ENCODE measurements around the gene CACNA2D3. TPM values are rescaled to one million over a fixed set of nuclear protein-coding genes. Genes with fewer than 3 reads are reported as not detected.

The CACNA2D3 gene
- total RNA-seq, 4 donors from 2014 or later = 0.27 to 1.5 (median 0.79) TPM

DNA sequence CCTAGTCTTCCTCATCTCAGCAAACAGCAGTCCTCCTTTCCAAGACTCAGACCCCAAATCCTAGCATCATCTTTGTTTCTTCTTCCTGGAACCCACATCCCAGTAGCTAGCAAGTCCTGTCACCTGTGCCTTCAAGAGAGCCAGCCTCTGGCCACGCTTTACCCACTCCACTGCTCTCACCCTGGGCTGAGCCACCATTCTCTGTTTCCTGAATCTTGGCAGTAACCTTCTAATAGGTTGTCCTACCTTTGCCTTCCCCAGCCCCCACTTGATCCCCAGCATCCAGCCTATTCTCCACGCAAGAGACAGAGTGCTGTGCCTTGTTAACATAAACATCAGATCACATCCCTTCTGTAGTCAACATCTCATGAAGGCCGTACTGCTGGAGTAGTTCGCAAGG lies 482.1 kb downstream of the CACNA2D3 start:
- no peak overlapping the region for H3K4me3 ChIP-seq (ENCODE audit: low read depth, poor library complexity, severe bottlenecking)
- intact Hi-C loops (cut with DNase I; ENCODE audit: low total_unique reads) = no loop called here
- no peak for DNase-seq (ENCODE audit: low spot score in 2 of 2)
- WGBS, 2 donors = 92 to 95% methylated on average over 4 of the region's 4 CpGs
- TF ChIP-seq, protein P1, sequence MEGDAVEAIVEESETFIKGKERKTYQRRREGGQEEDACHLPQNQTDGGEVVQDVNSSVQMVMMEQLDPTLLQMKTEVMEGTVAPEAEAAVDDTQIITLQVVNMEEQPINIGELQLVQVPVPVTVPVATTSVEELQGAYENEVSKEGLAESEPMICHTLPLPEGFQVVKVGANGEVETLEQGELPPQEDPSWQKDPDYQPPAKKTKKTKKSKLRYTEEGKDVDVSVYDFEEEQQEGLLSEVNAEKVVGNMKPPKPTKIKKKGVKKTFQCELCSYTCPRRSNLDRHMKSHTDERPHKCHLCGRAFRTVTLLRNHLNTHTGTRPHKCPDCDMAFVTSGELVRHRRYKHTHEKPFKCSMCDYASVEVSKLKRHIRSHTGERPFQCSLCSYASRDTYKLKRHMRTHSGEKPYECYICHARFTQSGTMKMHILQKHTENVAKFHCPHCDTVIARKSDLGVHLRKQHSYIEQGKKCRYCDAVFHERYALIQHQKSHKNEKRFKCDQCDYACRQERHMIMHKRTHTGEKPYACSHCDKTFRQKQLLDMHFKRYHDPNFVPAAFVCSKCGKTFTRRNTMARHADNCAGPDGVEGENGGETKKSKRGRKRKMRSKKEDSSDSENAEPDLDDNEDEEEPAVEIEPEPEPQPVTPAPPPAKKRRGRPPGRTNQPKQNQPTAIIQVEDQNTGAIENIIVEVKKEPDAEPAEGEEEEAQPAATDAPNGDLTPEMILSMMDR (IDR thresholded peaks at IDR 0.05) = no peak
- TF ChIP-seq POLR2A (IDR thresholded peaks at IDR 0.05) = no peak

DNA sequence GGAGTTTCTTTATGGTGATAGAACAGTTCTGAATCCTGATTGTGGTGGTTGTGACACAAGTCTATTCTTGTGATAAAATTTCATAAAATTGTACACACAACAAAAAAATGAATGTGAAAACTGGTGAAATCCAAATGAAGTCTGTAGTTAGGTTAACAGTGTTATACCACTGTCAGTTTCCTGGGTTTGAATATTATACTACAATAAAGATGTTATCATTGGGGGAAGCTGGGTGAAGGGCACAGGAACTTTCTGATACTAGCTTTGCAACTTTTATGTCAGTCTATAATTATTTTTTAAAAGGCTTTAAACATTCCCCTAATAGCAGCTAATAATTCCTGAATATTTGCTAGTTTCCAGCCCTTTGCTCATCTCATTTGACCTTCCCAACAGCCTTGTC lies 485.7 kb downstream of the CACNA2D3 start:
- no peak overlapping the region for H3K4me3 ChIP-seq (ENCODE audit: low read depth, poor library complexity, severe bottlenecking)
- no peak for TF ChIP-seq POLR2A (IDR thresholded peaks at IDR 0.05)
- TF ChIP-seq, protein P1 (IDR thresholded peaks at IDR 0.05) = no peak
- intact Hi-C loops (cut with DNase I; ENCODE audit: low total_unique reads) = no loop called here
- no peak for DNase-seq (ENCODE audit: low spot score in 2 of 2)

DNA sequence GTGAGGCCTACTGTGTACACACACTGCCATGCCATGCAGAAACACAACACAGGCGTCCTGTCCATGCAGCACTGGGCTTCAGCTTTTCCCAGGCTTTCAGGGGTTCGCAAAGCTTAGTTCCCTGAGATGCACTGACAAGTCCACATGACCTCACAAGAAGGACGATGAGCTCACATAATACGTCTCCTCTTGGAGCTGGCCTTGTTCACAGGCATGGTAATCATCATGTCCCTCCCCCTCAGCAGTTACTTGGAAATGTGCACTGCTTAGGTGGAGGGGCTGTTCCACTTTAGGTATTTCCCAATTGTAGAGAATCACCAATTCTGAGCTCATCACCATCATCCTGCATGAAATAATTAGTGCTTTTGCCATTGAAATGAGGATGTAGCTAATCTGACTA lies 496.7 kb downstream of the CACNA2D3 start:
- WGBS, 2 donors = 83 to 88% methylated on average over 4 of the region's 4 CpGs
- intact Hi-C loops (cut with DNase I; ENCODE audit: low total_unique reads) = no loop called here

DNA sequence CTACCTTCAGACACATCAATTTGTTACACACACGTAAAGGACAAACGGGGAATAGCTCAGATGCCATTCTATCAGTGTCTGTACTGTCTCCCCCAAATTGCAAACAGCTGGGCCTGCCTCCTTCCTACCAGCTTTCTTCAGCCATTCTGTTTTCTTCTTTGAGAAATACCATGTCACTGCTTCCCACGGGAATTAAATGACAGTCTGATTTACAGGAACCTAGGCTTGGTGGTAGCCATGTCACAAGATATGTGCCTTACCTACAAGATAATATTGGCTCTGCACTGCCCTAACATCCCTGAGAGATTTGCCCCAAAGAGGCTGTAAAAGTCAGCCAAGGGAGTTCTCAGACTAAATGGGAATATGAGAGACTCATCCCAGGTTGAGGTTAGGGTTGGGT lies 497.2 kb downstream of the CACNA2D3 start:
- H3K4me3 ChIP-seq (ENCODE audit: low read depth, poor library complexity, severe bottlenecking) = no peak overlapping the region
- no peak for DNase-seq (ENCODE audit: low spot score in 2 of 2)
- intact Hi-C loops (cut with DNase I; ENCODE audit: low total_unique reads) = no loop called here
- WGBS, 2 donors = 62 to 81% methylated on average over 3 of the region's 3 CpGs
- TF ChIP-seq, protein P1 (IDR thresholded peaks at IDR 0.05) = no peak
- TF ChIP-seq POLR2A (IDR thresholded peaks at IDR 0.05) = no peak

More for the DNA sequence above, 496.7 kb downstream of the CACNA2D3 start:
- TF ChIP-seq POLR2A (IDR thresholded peaks at IDR 0.05) = no peak
- TF ChIP-seq, protein P1 (IDR thresholded peaks at IDR 0.05) = no peak
- no peak overlapping the region for H3K4me3 ChIP-seq (ENCODE audit: low read depth, poor library complexity, severe bottlenecking)
- DNase-seq (ENCODE audit: low spot score in 2 of 2) = no peak

- DNase-seq (ENCODE audit: low spot score in 2 of 2) = peak in 1 of 2 donors; percentile 36
- no peak overlapping the region for H3K4me3 ChIP-seq (ENCODE audit: low read depth, poor library complexity, severe bottlenecking)
- TF ChIP-seq POLR2A (IDR thresholded peaks at IDR 0.05) = no peak
- TF ChIP-seq, protein P1 (IDR thresholded peaks at IDR 0.05) = no peak
- WGBS, 2 donors = 63 to 69% methylated on average over 8 of the region's 8 CpGs
- intact Hi-C loops (cut with DNase I; ENCODE audit: low total_unique reads) = no loop called here
These were observed 498.8 kb downstream of the CACNA2D3 start for GRCh38 chr3:54621184-54621583.

- TF ChIP-seq, protein P1 (IDR thresholded peaks at IDR 0.05) = no peak
- TF ChIP-seq POLR2A (IDR thresholded peaks at IDR 0.05) = no peak
- peak in 1 of 2 donors; percentile 52 for DNase-seq (ENCODE audit: low spot score in 2 of 2)
- intact Hi-C loops (cut with DNase I; ENCODE audit: low total_unique reads) = no loop called here
- WGBS, 2 donors = 76 to 87% methylated on average over 11 of the region's 11 CpGs
- no peak overlapping the region for H3K4me3 ChIP-seq (ENCODE audit: low read depth, poor library complexity, severe bottlenecking)
These were observed 500.3 kb downstream of the CACNA2D3 start for GRCh38 chr3:54622678-54623077.

All from lower leg skin (tissue), 4 donors.